Subcutaneous abdominal adipose tissue (tissue), 5 donors: Measurements from ENCODE around the gene TVP23C.
A peak's percentile ranks its signal among the peaks of the same experiment; 100 is the strongest.

Experiments used
- H3K27ac ChIP-seq: one replicate; pipeline ENCODE4 v1.7.0; 2013; ENCODE audit warnings: low read depth, mild to moderate bottlenecking, inconsistent platforms, low read length, moderate library complexity
- H3K27me3 ChIP-seq, 5 donors: one replicate each; pipeline ENCODE4 v1.7.0; 2013; ENCODE audit warnings: low read length in 5 of 5, inconsistent platforms in 1 of 5; ENCODE audit not compliant: control insufficient read depth in 5 of 5, insufficient read depth in 4 of 5
- H3K36me3 ChIP-seq, 5 donors: one replicate each; pipeline ENCODE4 v1.7.0; 2013; ENCODE audit warnings: low read length in 5 of 5; ENCODE audit not compliant: control insufficient read depth in 5 of 5, insufficient read depth in 5 of 5
- H3K4me1 ChIP-seq, 5 donors: one replicate each; pipeline ENCODE4 v1.7.0; 2013; ENCODE audit warnings: low read length in 5 of 5, mild to moderate bottlenecking in 3 of 5, moderate library complexity in 1 of 5; ENCODE audit not compliant: control insufficient read depth in 5 of 5, insufficient read depth in 5 of 5
- H3K4me3 ChIP-seq, 5 donors: one replicate each; pipeline ENCODE4 v1.7.0; 2013; ENCODE audit warnings: low read length in 5 of 5, low read depth in 1 of 5
- H3K9ac ChIP-seq, 5 donors: one replicate each; pipeline ENCODE4 v1.7.0; 2013; ENCODE audit warnings: low read length in 5 of 5, mild to moderate bottlenecking in 4 of 5, moderate library complexity in 3 of 5
- H3K9me3 ChIP-seq, 5 donors: one replicate each; pipeline ENCODE4 v1.7.0; 2013; ENCODE audit warnings: low read length in 5 of 5; ENCODE audit not compliant: control insufficient read depth in 5 of 5
- donor health status: healthy.
- donor health status: healthy.
- donor health status: healthy.
- donor health status: healthy.
- donor health status: healthy.

The TVP23C gene

DNA sequence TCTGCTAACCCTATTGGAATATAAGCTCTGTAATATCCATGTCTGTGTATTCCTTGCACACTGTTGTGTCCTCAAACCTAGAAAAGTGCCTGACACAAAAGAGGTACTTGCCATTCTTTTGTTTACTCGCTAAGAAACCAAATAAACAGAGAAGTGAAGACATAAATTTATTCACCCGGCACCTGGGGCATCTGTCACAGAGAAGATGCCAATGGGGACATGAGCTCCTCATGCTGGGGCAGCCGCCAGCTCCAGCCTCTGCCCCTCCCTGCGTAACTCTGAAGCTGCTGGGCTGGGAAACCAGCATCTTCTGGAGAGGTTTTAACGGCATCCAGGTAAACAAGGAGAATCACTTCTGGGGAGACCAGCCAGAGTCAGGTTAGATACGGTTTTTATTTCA lies 80.8 kb downstream of the TVP23C start:
- Histone ChIP-seq H3K9ac (no peak overlapping the region), H3K36me3 (no peaks in the 10 kb centered on the region), H3K27me3 (no peaks in the 10 kb centered on the region), H3K9me3 (no peaks in the 10 kb centered on the region), H3K4me3 (no peak overlapping the region), H3K4me1 (peaks cover 0 to 12% (median 11%) of the 10 kb centered on the region in 5 donors), H3K27ac (no peak overlapping the region)

- Histone ChIP-seq H3K4me3 (no peak overlapping the region), H3K27me3 (no peaks in the 10 kb centered on the region), H3K9ac (no peak overlapping the region), H3K9me3 (no peaks in the 10 kb centered on the region), H3K4me1 (peaks cover 0 to 22% (median 19%) of the 10 kb centered on the region in 5 donors), H3K27ac (no peak overlapping the region), H3K36me3 (no peaks in the 10 kb centered on the region)
Measured at GRCh38 chr17:15481481-15481880, 81.8 kb downstream of the TVP23C start.

DNA sequence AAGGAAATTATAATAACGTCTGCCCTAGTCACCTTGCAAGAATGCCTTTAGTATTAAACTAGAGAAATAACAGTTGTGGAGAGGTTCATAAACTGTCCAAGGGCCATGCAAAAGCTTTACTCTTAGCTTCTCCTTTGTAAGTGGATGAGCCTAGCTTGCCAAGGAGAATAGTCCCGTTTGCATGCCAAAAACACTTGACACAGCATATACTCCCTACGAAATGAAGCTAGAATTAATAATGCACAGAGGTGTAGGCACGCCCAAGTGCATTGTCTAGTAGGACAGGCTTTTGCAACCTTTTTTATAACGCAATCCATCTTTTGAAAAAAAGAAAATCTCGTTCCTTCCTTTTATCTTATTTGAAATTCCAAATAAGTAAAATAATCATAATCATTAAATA lies 83.1 kb downstream of the TVP23C start:
- Histone ChIP-seq H3K27me3 (no peaks in the 10 kb centered on the region), H3K4me1 (peaks cover 5 to 30% (median 26%) of the 10 kb centered on the region in 5 donors), H3K4me3 (no peak overlapping the region), H3K9me3 (no peaks in the 10 kb centered on the region), H3K36me3 (no peaks in the 10 kb centered on the region), H3K9ac (no peak overlapping the region), H3K27ac (no peak overlapping the region)

- H3K27me3 ChIP-seq: no peaks in the 10 kb centered on the region
- H3K4me1 ChIP-seq: peaks cover 5 to 32% (median 26%) of the 10 kb centered on the region in 5 donors
- no peaks in the 10 kb centered on the region for H3K36me3 ChIP-seq
Measured at GRCh38 chr17:15479703-15480102, 83.6 kb downstream of the TVP23C start.

DNA sequence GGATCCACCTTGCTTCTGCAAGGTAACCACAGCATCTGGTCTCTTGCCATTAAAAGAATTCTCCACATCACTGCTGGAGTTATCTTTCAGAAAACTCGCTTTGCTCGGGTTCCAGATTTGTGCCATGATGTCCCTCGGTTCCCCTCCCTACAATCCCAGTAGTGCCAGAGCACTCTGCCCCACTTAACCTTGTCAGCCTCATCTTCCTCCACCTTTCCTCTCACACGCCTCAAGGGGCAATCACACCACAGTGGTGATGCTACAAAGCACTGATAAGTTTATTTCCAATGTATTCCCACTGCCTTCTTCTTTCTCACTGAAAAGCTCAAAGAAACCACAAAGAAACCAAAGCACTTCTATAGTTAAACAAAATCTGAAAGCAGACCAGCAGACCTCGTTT lies 84.4 kb downstream of the TVP23C start:
- H3K4me1 ChIP-seq: peaks cover 8 to 41% (median 27%) of the 10 kb centered on the region in 5 donors
- no peaks in the 10 kb centered on the region for H3K36me3 ChIP-seq
- H3K27ac ChIP-seq: no peak overlapping the region
- peak overlapping the region in 1 of 5 donors; percentile 8 for H3K9ac ChIP-seq
- no peaks in the 10 kb centered on the region for H3K27me3 ChIP-seq
- H3K4me3 ChIP-seq: no peak overlapping the region
- no peaks in the 10 kb centered on the region for H3K9me3 ChIP-seq

More at GRCh38 chr17:15479703-15480102, 83.6 kb downstream of the TVP23C start:
- Histone ChIP-seq H3K9me3 (no peaks in the 10 kb centered on the region), H3K9ac (no peak overlapping the region), H3K4me3 (no peak overlapping the region), H3K27ac (no peak overlapping the region)

DNA sequence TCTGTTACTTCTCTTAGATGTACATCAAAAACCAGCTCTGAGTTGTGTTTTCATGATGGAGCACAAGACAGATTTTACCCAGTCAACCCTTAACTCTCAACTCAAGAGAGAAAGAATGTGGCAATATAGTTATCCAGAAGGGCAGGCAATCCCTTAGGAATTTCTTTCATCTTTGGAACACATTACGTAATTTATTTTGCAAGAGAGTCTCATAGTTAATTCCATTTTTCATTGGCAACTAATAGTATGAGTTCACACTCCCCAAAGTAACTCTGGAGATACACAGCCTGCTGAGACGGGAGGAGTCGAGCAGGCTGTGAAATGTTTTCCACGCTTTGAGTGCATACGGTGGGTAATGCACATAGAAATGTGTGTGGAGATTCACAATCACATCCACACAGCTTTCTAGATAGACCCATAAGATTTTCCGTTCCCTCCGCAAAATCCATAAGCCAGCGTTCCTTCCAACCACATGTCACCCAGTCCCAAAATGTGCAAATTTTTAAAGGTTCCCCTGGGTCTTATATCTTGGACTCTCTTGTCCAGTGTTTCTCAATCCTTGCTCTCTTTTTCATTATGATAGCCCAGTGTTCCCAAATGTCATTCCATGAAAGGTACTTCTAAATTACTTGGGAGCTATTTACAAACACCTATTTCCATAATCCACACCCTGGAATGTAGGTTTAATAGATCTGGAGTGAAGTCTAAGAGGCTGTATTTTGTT lies 87.5 kb downstream of the TVP23C start:
- Histone ChIP-seq H3K27ac (peak overlapping the region; percentile 88), H3K4me3 (peak overlapping the region in 3 of 5 donors; percentile 20 to 39 (median 35)), H3K4me1 (peaks cover 8 to 48% (median 34%) of the 10 kb centered on the region in 5 donors), H3K27me3 (no peaks in the 10 kb centered on the region), H3K36me3 (no peaks in the 10 kb centered on the region), H3K9ac (peak overlapping the region in 2 of 5 donors; percentile 26 to 64), H3K9me3 (no peaks in the 10 kb centered on the region)

GRCh38 chr17:15472891-15473290 lies 90.4 kb downstream of the TVP23C start:
- H3K27me3 ChIP-seq: no peaks in the 10 kb centered on the region
- no peaks in the 10 kb centered on the region for H3K36me3 ChIP-seq
- peaks cover 8 to 48% (median 28%) of the 10 kb centered on the region in 5 donors for H3K4me1 ChIP-seq
- no peak overlapping the region for H3K9ac ChIP-seq
- H3K4me3 ChIP-seq: no peak overlapping the region
- H3K27ac ChIP-seq: no peak overlapping the region
- H3K9me3 ChIP-seq: no peaks in the 10 kb centered on the region

DNA sequence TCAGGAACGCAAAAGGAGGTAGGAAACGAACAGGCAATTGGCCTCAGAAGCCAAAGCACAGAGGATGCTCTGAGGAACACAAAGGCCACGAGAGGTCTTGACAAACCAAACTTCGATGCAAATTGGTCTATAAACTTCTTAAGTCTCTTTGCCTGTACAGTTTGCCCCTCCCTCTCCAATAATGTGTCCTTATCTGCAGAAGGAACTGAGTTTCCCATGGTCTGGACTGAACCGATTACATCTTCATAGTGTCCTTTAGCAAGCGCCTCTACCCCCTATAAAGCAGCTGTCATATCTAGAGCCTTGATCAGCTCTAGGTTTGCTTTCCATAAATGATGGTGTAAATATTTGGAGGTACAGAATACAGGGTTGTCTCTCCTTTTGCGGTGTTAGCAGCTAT lies 92.7 kb downstream of the TVP23C start:
- Histone ChIP-seq H3K4me1 (peaks cover 5 to 31% (median 14%) of the 10 kb centered on the region in 5 donors), H3K9ac (no peak overlapping the region), H3K4me3 (no peak overlapping the region), H3K27ac (no peak overlapping the region), H3K36me3 (no peaks in the 10 kb centered on the region), H3K27me3 (no peaks in the 10 kb centered on the region), H3K9me3 (no peaks in the 10 kb centered on the region)

GRCh38 chr17:15469260-15469659 lies 94.0 kb downstream of the TVP23C start:
- H3K36me3 ChIP-seq: no peaks in the 10 kb centered on the region
- H3K27ac ChIP-seq: no peak overlapping the region

DNA sequence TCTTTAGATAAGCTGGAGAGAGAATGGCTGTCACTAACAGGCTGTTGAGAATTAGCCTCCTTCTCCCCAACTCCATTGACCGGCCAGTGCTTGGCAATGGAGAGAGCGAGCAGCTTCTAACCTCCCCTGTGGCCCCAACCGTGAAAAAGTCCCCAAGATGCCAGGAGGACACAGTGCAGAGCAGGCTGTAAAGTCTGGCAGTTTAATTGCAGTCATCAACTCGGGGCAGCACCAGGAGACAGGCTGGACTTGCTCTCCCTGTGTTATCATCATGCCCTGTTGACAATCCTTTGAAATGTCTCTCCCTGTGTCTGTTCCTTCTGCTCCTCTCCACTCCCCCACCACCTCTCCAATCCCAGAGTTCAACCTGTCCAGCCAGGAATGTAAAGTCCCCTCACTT lies 95.2 kb downstream of the TVP23C start:
- Histone ChIP-seq H3K9ac (no peak overlapping the region), H3K4me1 (peaks cover 5 to 34% (median 27%) of the 10 kb centered on the region in 5 donors), H3K4me3 (no peak overlapping the region), H3K27ac (no peak overlapping the region), H3K36me3 (no peaks in the 10 kb centered on the region), H3K27me3 (no peaks in the 10 kb centered on the region), H3K9me3 (no peaks in the 10 kb centered on the region)

More at GRCh38 chr17:15469260-15469659, 94.0 kb downstream of the TVP23C start:
- Histone ChIP-seq H3K27me3 (no peaks in the 10 kb centered on the region), H3K9ac (no peak overlapping the region), H3K9me3 (no peaks in the 10 kb centered on the region), H3K4me3 (no peak overlapping the region), H3K4me1 (peaks cover 2 to 34% (median 19%) of the 10 kb centered on the region in 5 donors)
